ENCODE data around the gene RDX. TPM values are rescaled to one million over a fixed set of nuclear protein-coding genes. Genes with fewer than 3 reads are reported as not detected.
A peak's percentile ranks its signal among the peaks of the same experiment; 100 is the strongest.

RDX gene
- total RNA-seq, 2 experiments from 2014 or later: 53.9 to 61.7 TPM

GRCh38 chr11:110269996-110270395 lies 26.4 kb downstream of the RDX start:
- CTCF ChIA-PET: no interaction called here
- Mint-ChIP-seq H3K36me3 (ENCODE audit: low read depth) (peaks cover 30% of the 10 kb centered on the region), H3K9me3 (ENCODE audit: low read depth) (no peaks in the 10 kb centered on the region), H3K4me3 (no peak overlapping the region), H3K27me3 (no peaks in the 10 kb centered on the region), H3K27ac (no peak overlapping the region), H3K4me1 (peaks cover 3% of the 10 kb centered on the region)
- DNase-seq: no peak
- intact Hi-C loops (cut with DNase I, micrococcal nuclease): no loop called here
- POLR2A ChIA-PET: no interaction called here
- no peak for ATAC-seq

GRCh38 chr11:110268441-110268840 lies 28.0 kb downstream of the RDX start:
- no peaks in the 10 kb centered on the region for H3K27me3 Mint-ChIP-seq
- no peak for ATAC-seq
- ChIA-PET POLR2A (no interaction called here), CTCF (interaction anchor here (1.1 to 1.6 kb wide), 4 partner anchors 16 to 109 kb away, joined by 3 to 6 read pairs (median 4); no protein-coding TSS in a partner anchor)
- no peak for DNase-seq
- no peak overlapping the region for H3K27ac Mint-ChIP-seq
- H3K9me3 Mint-ChIP-seq (ENCODE audit: low read depth): no peaks in the 10 kb centered on the region
- peaks cover 3% of the 10 kb centered on the region for H3K4me1 Mint-ChIP-seq
- no peak overlapping the region for H3K4me3 Mint-ChIP-seq
- peaks cover 30% of the 10 kb centered on the region for H3K36me3 Mint-ChIP-seq (ENCODE audit: low read depth)
- intact Hi-C loops (cut with DNase I, micrococcal nuclease): no loop called here

GRCh38 chr11:110262072-110262403 lies 34.4 kb downstream of the RDX start:
- POLR2A ChIA-PET: no interaction called here
- no peak for DNase-seq
- Mint-ChIP-seq H3K4me3 (no peak overlapping the region), H3K27me3 (no peaks in the 10 kb centered on the region), H3K36me3 (ENCODE audit: low read depth) (peaks cover 49% of the 10 kb centered on the region), H3K4me1 (peaks cover 7% of the 10 kb centered on the region), H3K27ac (no peak overlapping the region), H3K9me3 (ENCODE audit: low read depth) (no peaks in the 10 kb centered on the region)
- no peak for ATAC-seq
- CTCF ChIA-PET: no interaction called here
- intact Hi-C loops (cut with DNase I, micrococcal nuclease): no loop called here

GRCh38 chr11:110261195-110262071 lies 35.0 kb downstream of the RDX start:
- H3K27me3 Mint-ChIP-seq: no peaks in the 10 kb centered on the region
- DNase-seq (no peak), ATAC-seq (no peak)
- no peak overlapping the region for H3K27ac Mint-ChIP-seq
- H3K4me3 Mint-ChIP-seq: no peak overlapping the region
- H3K36me3 Mint-ChIP-seq (ENCODE audit: low read depth): peaks cover 49% of the 10 kb centered on the region
- CTCF ChIA-PET: no interaction called here
- H3K4me1 Mint-ChIP-seq: peaks cover 7% of the 10 kb centered on the region
- POLR2A ChIA-PET: no interaction called here
- intact Hi-C loops (cut with DNase I, micrococcal nuclease): no loop called here
- H3K9me3 Mint-ChIP-seq (ENCODE audit: low read depth): no peaks in the 10 kb centered on the region

- CTCF ChIA-PET: interaction anchor here (0.7 kb wide), 1 partner anchor 144 kb away, joined by 3 read pairs; no protein-coding TSS in a partner anchor
- Mint-ChIP-seq H3K27me3 (no peaks in the 10 kb centered on the region), H3K4me3 (no peak overlapping the region), H3K36me3 (ENCODE audit: low read depth) (peaks cover 36% of the 10 kb centered on the region), H3K27ac (no peak overlapping the region), H3K4me1 (peaks cover 12% of the 10 kb centered on the region), H3K9me3 (ENCODE audit: low read depth) (no peaks in the 10 kb centered on the region)
- DNase-seq (no peak), ATAC-seq (no peak)
- POLR2A ChIA-PET: no interaction called here
- intact Hi-C loops (cut with DNase I, micrococcal nuclease): no loop called here
Observed at GRCh38 chr11:110253525-110253924, 42.9 kb downstream of the RDX start.

GRCh38 chr11:110251836-110252235 lies 44.6 kb downstream of the RDX start:
- Mint-ChIP-seq H3K27me3 (no peaks in the 10 kb centered on the region), H3K4me1 (peaks cover 12% of the 10 kb centered on the region), H3K9me3 (ENCODE audit: low read depth) (no peaks in the 10 kb centered on the region), H3K36me3 (ENCODE audit: low read depth) (peaks cover 29% of the 10 kb centered on the region), H3K27ac (no peak overlapping the region), H3K4me3 (no peak overlapping the region)
- CTCF ChIA-PET: interaction anchor here (0.7 kb wide), 1 partner anchor 47 kb away, joined by 3 read pairs; no protein-coding TSS in a partner anchor
- DNase-seq (no peak), ATAC-seq (peak; percentile 23)
- intact Hi-C loops (cut with DNase I, micrococcal nuclease): no loop called here
- POLR2A ChIA-PET: no interaction called here

- intact Hi-C loops (cut with DNase I, micrococcal nuclease): no loop called here
- Mint-ChIP-seq H3K4me3 (no peak overlapping the region), H3K27ac (no peak overlapping the region), H3K27me3 (no peaks in the 10 kb centered on the region), H3K9me3 (ENCODE audit: low read depth) (no peaks in the 10 kb centered on the region), H3K4me1 (peaks cover 12% of the 10 kb centered on the region), H3K36me3 (ENCODE audit: low read depth) (peaks cover 24% of the 10 kb centered on the region)
- ATAC-seq: no peak
- no peak for DNase-seq
- CTCF ChIA-PET: interaction anchor here (0.7 to 1.3 kb wide), 2 partner anchors 88 to 99 kb away, joined by 3 to 4 read pairs; no protein-coding TSS in a partner anchor
- POLR2A ChIA-PET: no interaction called here
Observed at GRCh38 chr11:110250168-110250567, 46.2 kb downstream of the RDX start.

GRCh38 chr11:110249766-110250165 lies 46.6 kb downstream of the RDX start:
- peaks cover 23% of the 10 kb centered on the region for H3K36me3 Mint-ChIP-seq (ENCODE audit: low read depth)
- CTCF ChIA-PET: interaction anchor here (0.7 to 1.5 kb wide), 5 partner anchors 12 to 149 kb away, joined by 3 to 6 read pairs (median 3); no protein-coding TSS in a partner anchor
- POLR2A ChIA-PET: no interaction called here
- H3K4me1 Mint-ChIP-seq: peaks cover 12% of the 10 kb centered on the region
- ATAC-seq (no peak), DNase-seq (no peak)
- H3K9me3 Mint-ChIP-seq (ENCODE audit: low read depth): no peaks in the 10 kb centered on the region
- no peaks in the 10 kb centered on the region for H3K27me3 Mint-ChIP-seq
- H3K4me3 Mint-ChIP-seq: no peak overlapping the region
- intact Hi-C loops (cut with DNase I, micrococcal nuclease): no loop called here
- H3K27ac Mint-ChIP-seq: no peak overlapping the region

- ChIA-PET POLR2A (interaction anchor here (0.5 kb wide), 1 partner anchor 15 kb away, joined by 3 read pairs; no protein-coding TSS in a partner anchor), CTCF (interaction anchor here (0.7 to 1.5 kb wide), 4 partner anchors 11 to 150 kb away, joined by 3 to 6 read pairs (median 3); no protein-coding TSS in a partner anchor)
- intact Hi-C loops (cut with DNase I, micrococcal nuclease): no loop called here
- Mint-ChIP-seq H3K27me3 (no peaks in the 10 kb centered on the region), H3K27ac (no peak overlapping the region), H3K4me3 (no peak overlapping the region), H3K36me3 (ENCODE audit: low read depth) (peaks cover 22% of the 10 kb centered on the region), H3K9me3 (ENCODE audit: low read depth) (no peaks in the 10 kb centered on the region), H3K4me1 (peaks cover 7% of the 10 kb centered on the region)
- ATAC-seq (no peak), DNase-seq (no peak)
Observed at GRCh38 chr11:110249066-110249465, 47.3 kb downstream of the RDX start.

GRCh38 chr11:110243791-110244190 lies 52.6 kb downstream of the RDX start:
- DNase-seq: no peak
- Mint-ChIP-seq H3K4me3 (no peak overlapping the region), H3K36me3 (ENCODE audit: low read depth) (peaks cover 31% of the 10 kb centered on the region), H3K27ac (no peak overlapping the region), H3K4me1 (peaks cover 2% of the 10 kb centered on the region), H3K27me3 (no peaks in the 10 kb centered on the region), H3K9me3 (ENCODE audit: low read depth) (no peaks in the 10 kb centered on the region)
- ChIA-PET POLR2A (no interaction called here), CTCF (interaction anchor here (0.7 kb wide), 1 partner anchor 39 kb away, joined by 3 read pairs; no protein-coding TSS in a partner anchor)
- ATAC-seq: no peak
- intact Hi-C loops (cut with DNase I, micrococcal nuclease): no loop called here

- no peaks in the 10 kb centered on the region for H3K27me3 Mint-ChIP-seq
- H3K4me3 Mint-ChIP-seq: no peak overlapping the region
- H3K4me1 Mint-ChIP-seq: peaks cover 2% of the 10 kb centered on the region
- intact Hi-C loops (cut with DNase I, micrococcal nuclease): no loop called here
- ATAC-seq: no peak
- no peaks in the 10 kb centered on the region for H3K9me3 Mint-ChIP-seq (ENCODE audit: low read depth)
- ChIA-PET POLR2A (no interaction called here), CTCF (interaction anchor here (0.5 to 0.6 kb wide), 2 partner anchors 13 to 940 kb away, joined by 3 to 6 read pairs; no protein-coding TSS in a partner anchor)
- H3K27ac Mint-ChIP-seq: no peak overlapping the region
- H3K36me3 Mint-ChIP-seq (ENCODE audit: low read depth): peaks cover 31% of the 10 kb centered on the region
- no peak for DNase-seq
Observed at GRCh38 chr11:110242746-110243145, 53.7 kb downstream of the RDX start.

- no peak overlapping the region for H3K27ac Mint-ChIP-seq
- no peaks in the 10 kb centered on the region for H3K9me3 Mint-ChIP-seq (ENCODE audit: low read depth)
- peaks cover 28% of the 10 kb centered on the region for H3K36me3 Mint-ChIP-seq (ENCODE audit: low read depth)
- ChIA-PET POLR2A (no interaction called here), CTCF (interaction anchor here (0.6 kb wide), 1 partner anchor 13 kb away, joined by 3 read pairs; no protein-coding TSS in a partner anchor)
- H3K4me1 Mint-ChIP-seq: peaks cover 2% of the 10 kb centered on the region
- no peak for ATAC-seq
- no peaks in the 10 kb centered on the region for H3K27me3 Mint-ChIP-seq
- intact Hi-C loops (cut with DNase I, micrococcal nuclease): no loop called here
- no peak overlapping the region for H3K4me3 Mint-ChIP-seq
- no peak for DNase-seq
Observed at GRCh38 chr11:110242188-110242587, 54.2 kb downstream of the RDX start.

Measured in activated CD4-positive, alpha-beta T cell treated with anti-CD3 and anti-CD28 coated beads for 36 hours (primary cell).